Hematopoietic multipotent progenitor cell (in vitro differentiated cells): Measurements from ENCODE around the gene MON2. TPM values are rescaled to one million over a fixed set of nuclear protein-coding genes. Genes with fewer than 3 reads are reported as not detected.
"Not testable (repeated sequence)": the region's sequence is repeated elsewhere in the genome, so short reads cannot be mapped to it uniquely, and the experiment has no call there.

Experiments
- DNase-seq, 3 donors: peaks; one replicate each; pipeline ENCODE4 v3.0.0-alpha.2; 2011 to 2015; ENCODE audit warnings: low read depth in 2 of 3, low spot score in 2 of 3
- total RNA-seq: library from RNA; depleted of rRNA; stranded (reverse); fragments of >200 nt; gene quantifications from one replicate; pipeline ENCODE4 v1.2.3, GENCODE V29; 2012

Gene MON2
- total RNA-seq, 1 donor: 23.4 TPM

DNA sequence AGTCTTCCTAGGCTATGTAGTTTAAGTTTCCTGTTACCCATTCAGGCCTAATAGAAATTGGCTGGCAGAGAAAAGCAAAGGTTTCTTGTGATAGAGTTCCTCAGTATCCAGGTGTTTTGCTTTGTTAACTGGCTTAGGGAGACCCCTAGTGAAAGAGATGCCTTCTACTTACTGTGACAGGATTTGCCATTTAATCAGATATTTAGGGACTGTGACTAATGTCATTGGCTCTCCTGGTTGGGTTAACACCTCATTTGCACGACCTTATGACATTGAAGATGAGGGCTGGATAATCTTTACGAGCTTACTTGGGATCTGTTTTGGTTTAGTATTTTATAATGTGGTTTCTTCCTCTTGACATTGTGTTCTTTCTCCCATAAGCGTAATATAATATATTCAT is 5.8 kb downstream of the MON2 start:
- no peak for DNase-seq

DNA sequence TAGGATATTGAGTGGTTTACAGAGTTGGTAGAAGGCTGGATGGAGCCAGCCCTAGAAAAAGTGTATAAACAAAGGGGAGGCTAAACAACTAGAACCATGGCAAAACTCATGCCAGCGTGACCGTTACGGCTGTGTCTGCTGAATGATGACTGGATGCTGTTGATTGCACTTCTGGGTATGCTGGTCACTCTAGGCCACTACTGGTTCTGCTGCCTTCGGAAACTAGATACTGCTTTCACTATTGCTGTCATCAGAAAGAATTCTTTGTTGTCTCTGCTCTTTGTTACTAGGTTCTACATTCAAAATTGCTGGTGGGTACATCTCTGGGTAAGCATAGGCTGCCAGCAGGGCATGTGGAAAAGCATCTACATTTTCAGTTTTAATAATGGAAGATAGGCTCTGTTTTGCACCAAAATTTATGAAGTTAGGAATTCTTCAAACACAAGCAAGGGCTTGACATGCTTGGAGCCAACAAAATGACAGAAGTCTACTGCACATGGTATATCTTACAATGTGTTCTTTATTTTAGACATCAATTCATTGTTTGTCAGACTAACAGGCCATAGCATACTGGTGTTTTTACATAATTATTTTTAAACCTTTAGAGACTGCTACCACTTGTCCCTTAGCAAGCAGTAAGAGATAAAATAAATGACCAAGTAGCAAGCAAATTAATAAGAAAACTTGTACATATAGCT is 15.4 kb downstream of the MON2 start:
- no peak for DNase-seq

DNA sequence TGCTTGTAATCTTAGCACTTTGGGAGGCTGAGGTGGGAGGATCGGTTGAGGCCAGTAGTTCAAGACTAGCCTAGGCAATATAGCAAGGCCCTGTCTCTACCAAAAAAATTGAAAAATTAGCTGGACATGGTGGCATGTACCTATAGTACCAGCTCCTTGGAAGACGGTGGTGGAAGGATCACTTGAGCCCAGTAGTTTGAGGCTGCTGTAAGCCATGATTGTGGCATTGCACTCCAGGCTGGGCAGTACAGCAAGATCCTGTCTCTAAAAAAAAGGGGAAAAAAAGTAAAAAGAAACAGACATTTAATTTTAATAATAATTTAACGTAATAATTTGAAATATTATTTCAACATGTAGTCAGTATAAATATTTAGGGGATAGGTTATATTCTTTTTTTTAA is 16.1 kb downstream of the MON2 start:
- no peak for DNase-seq

DNA sequence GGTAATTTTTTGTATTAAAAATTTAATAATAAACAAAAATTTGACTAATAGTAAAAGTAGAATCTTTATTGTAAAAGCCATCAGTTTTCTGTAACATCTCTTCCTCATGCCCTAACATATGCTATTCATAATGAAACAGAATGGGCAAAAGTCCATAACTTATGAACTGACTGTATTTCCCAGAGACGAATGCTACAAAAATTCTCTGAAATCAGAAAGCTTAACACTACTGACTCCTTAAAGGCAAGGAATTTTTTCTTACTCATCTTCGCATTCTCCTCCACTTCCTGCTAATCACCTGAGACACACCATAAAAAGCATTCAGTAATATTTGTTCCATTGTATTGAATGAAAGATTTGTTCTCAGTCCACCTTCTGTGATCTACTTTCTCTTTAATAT is 17.6 kb downstream of the MON2 start:
- no peak for DNase-seq

DNA sequence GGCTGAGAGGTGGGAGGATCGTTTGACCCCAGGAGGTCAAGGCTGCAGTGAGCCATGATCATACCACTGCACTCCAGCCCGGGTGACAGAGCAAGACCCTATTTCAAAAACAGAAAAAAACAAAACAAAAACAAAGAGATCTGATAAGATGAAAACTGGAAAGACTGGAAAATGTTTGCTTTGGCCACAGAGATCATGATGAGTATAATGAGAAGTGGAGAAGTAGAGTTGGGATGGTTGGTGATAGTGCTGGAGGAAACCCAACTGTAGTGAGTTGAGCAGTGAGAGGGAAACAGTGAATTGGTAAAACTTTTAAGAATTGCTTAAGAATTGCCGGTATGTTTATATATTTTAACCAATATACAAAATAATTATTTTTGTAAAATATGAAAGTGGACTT is 39.2 kb downstream of the MON2 start:
- no peak for DNase-seq

DNA sequence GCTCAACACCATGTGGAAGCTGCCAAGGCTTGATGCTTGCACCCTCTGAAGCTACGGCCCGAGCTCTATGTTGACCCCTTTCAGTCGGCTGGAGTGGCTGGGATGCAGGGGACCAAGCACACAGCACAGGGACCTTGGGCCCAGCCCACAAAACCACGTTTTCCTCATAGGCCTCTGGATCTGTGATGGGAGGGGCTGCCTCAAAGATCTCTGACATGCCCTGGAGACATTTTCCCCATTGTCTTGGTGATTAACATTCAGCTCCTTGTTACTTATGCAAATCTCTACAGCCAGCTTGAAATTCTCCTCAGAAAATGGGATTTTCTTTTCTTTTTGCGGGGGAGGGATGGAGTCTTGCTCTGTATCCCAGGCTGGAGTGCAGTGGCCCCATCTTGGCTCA is 46.3 kb downstream of the MON2 start:
- no peak for DNase-seq

DNA sequence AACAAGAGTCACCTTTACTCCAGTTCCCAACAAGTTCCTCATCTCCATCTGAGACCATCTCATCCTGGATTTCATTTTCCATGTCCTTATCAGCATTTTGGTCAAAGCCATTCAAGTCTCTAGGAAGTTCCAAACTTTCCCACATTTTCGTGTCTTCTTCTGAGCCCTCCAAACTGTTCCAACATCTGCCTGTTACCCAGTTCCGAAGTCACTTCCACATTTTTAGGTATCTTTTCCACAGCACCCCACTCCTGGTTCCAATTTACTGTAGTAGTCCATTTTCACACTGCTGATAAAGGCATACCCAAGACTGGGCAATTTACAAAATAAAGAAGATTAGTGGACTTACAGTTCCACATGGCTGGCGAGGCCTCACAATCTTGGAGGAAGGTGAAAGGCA is 47.5 kb downstream of the MON2 start:
- DNase-seq: not testable (repeated sequence)

DNA sequence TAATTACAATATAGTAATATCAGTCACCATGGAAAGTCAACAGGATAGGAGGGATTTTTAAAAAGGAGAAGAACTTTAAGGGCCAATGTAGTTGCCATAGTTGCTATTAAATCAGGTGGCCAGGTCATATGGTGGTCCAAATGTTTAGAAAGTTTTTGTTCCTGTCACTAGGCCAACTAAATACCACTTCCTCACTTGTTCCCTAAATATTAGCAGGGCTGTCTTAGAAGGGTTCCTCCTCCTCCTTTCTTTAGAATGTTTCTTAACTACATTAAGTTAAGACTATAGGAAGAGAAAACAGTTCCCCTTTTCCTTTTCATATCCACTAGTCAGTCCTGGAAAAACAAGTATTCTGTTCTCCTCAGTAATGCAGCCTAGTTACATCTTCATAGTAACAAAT is 50.3 kb downstream of the MON2 start:
- peak in 1 of 3 donors; percentile 56 for DNase-seq

DNA sequence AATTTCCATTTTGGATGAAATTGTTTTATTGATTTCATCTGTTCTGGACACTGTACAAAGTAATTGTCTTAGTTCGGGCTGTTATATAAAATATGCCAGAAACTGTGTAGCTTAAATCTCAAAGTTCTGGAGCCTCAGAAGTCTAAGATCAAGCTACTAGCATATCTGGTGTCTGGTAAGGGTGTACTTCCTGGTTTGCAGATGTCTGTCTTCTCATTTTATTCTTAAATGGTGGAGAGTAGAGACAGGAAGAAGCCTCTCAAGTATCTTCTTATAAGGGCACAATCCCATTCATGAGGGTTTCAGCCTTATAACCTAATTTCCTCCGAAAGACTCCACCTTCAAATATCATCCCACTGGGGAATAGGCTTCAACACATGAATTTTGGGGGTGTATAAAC is 51.3 kb downstream of the MON2 start:
- DNase-seq: no peak

DNA sequence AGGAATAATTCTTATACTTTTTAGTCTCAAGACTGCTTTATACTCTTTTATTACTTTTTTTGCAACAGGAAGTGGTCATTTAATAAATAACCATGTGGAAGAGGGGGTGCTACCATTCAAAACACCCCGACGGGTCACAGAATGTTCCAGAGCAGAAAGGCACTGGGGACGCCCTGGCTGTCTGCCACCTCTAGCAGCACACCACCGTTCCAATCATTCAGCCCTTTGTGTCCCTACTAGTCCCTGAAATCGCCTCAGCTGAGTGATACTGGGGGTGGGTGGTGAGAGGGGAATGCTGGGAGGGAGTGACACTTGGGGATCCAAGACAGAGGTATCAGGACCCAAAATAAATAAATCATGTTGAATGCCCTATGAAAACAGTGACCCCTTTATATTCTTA is 52.4 kb downstream of the MON2 start:
- DNase-seq: no peak

DNA sequence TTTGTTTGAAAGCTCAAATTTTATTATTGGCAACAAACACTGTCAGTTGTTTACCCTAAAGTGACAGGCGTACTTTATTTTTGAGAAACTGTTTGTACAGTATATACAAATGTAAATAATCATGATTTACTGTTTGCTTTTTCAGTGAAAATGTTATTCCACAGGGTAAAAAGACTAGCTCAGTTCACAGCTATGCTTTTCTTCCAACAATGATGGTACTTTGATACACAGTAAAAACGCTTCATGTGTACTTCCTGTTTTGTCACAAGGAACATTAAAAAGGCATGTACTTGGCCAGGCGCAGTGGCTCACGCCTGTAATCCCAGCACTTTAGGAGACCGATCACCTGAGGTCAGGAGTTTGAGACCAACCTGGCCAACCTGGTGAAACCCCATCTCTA is 53.7 kb downstream of the MON2 start:
- DNase-seq: no peak

DNA sequence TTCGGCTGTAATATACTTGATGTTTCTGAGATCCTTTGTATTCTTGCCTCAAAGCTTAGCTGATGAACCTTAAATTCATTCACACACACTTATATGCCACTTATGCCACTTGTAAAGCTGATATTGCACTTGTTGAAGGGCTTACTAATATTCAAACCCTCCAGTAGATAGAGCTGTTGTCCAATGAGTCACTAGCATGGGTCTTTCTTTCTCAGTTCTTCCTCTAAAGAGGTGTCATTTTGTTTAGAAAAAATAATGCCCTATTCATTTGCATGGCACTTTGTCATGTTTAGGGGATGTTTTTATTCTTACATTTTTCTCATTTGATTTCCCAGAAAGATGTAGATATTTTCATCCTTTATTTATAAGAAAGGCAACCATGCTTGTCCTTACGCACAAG is 56.4 kb downstream of the MON2 start:
- DNase-seq: peak in 1 of 3 donors; percentile 13

DNA sequence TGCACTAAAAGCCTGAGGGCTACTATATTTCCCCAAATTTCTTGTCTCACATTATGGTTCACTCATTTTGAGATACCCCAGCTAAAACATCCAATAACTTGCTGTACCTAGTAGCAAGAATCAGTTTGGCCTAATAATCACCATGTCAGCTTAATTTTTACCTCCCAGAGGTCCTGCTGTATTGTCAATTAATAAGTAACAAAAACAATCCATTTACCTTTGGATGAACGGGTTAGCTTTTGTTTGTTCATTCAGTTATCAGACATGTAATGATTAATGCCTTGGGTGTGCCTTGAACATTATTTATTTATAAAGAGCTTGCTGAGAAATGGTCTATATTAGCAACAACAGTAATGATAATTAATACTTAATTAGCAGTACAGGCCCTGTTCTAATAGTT is 57.0 kb downstream of the MON2 start:
- no peak for DNase-seq

DNA sequence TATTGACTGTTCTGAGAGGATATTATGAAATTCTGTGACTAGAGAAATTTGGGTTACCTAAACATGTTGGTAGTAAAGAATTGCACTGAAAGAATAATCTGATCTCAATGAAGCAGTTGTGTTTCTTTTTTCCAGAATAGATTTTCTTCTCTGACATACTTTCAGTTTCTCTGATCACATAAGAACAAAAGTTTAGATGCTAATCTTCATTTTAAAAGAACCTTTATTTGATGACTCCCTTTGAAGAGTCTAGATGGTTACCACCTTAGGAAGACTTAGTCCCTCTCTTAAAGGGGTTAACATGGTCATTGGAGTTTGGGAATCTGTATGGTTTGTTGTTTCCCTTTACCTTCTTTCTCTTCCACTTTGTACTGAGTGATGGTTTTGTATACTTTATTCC is 58.6 kb downstream of the MON2 start:
- peak in 1 of 3 donors; percentile 6 for DNase-seq

DNA sequence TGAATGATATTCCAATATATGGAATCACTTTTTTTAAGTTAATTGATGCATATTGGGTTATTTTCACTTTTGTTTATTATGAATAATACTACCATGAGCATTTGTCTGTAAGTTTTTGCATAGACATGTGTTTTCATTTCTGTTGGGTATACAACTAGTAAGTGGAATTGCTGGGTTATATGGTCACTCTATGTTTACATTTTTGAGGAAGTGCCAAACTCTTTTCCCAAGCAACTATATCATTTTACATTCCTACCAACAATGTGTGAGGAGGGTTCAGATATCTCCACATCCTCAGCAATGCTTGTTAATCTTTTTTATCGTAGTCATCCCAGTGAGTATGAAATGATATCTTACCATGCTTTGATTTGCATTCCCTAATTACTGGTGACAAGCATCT is 64.0 kb downstream of the MON2 start:
- DNase-seq: no peak

DNA sequence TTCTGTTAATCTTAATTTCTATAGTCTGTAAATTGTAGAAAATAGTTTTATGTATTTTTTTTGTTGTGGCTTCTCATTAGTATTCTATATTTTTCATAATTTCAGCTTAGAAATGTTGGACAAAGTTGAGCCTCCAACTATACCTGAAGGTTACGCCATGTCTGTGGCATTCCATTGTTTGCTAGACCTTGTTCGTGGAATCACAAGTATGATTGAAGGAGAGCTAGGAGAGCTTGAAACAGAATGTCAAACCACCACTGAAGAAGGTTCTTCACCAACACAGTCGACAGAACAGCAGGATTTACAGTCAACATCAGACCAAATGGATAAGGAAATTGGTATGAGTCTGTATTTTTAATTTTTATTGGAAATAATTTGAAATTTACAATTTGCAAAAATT is 65.7 kb downstream of the MON2 start:
- DNase-seq: no peak

DNA sequence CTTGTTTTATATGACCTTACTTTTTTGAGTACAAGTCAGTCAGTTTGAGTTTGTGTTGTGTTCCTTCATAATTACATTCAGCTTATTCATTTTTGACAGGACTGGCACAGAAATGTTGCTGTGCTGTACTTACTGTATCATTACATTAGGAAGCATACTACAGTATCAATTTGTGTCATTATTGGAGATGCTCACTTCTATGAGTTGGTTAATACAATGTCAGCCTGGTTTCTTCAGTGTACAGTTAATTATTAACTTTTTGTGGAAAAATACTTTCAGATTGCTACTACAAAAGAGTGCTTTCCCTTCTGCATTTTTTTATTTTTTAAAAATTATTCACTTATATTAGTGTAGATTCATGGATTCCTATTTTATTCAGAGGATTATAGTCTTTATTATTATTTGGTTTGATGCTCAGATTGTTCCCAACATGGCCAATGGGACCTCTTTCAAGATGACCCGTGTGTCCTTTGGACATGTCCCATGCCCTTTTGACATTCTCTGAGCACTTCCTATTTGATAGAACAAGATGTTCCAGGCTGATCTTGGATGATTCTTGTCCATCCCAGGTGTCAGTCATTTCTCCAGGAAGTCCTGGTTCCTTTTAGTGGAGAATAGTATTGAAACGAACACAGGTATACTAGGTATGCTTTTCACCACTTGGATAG is 66.6 kb downstream of the MON2 start:
- no peak for DNase-seq

DNA sequence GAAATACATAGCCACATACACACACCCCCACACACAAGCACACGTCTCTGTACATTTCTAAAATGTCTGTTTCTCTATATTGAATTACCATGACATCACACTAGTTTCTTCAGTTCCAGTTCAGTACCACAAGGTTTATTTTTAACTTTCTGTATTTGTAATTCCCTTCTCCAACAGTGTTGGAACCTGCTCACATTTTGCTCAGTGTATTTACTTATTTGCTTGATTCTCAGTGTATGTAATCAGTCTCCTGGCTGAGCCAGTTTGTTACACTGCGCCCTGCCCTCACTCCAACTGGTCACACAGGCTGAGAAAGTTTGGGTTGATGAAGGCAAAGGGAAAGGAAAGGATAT is 67.1 kb downstream of the MON2 start:
- DNase-seq: no peak

DNA sequence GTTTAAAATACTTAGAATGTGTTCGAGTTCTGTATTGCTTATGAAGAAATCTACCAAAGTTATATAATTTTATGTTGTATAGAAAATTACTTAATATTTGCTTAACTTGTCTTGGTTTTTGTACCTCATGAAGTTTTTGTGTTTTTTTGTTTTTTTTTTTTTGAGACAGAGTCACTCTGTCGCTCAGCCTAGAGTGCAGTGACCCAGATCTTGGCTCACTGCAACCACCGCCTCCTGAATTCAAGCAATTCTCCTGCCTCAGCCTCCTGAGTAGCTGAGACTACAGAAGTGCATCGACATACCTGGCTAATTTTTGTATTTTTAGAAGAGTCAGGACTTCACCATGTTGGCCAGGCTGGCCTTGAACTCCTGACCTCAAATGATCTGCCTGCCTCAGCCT is 69.9 kb downstream of the MON2 start:
- no peak for DNase-seq

DNA sequence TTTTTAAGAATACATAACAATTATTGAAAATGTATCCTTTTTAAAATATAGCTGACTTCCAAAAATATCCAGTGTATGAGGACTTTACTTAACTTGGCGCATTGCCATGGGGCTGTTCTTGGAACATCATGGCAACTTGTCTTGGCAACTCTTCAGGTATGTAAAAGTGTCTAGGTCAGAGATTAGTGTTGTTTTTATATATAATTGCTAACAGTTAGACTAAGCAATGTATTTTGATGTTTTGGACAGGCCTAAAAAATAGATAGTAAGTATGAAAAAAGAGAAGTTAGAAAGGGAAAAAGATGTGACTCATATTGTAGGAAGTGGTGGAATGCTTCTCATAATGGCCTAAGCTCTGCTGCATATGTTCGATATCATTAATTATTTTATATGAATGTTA is 70.9 kb downstream of the MON2 start:
- DNase-seq: peak in 1 of 3 donors; percentile 24

DNA sequence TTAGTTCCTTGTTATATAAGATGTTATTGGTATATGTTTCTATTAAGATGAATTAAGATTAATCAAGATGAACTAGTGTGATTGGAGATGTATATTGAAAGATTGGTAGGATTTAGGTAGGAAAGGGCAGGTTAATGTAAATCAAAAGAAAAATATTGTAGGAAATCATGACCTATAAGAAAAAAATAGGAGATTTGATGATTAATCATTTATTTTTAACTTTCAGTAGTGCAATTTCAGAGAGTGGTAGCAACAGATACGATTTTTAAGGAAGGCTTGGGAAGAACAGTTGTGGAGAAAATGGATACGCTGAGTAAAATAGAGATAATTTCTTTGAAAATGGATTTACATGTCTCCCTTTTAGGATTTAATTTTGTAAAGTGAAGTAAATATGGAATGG is 73.7 kb downstream of the MON2 start:
- no peak for DNase-seq

DNA sequence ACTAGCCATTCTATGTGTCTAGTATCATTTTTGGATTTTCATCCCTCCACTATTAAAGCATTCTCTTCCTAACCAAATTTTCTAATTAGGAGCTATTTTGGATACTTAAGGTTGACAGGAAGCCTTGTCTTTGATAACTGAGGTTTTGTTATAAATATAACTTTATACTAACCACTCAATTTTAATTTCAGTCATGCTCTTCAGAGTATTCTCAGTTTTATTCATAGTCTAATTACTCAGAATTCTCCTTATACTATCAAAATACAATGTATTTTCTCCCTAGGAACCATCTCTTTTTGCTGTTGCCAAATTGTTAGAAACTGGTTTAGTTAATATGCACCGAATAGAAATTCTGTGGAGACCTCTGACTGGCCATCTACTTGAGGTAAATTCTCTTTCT is 76.2 kb downstream of the MON2 start:
- DNase-seq: no peak

DNA sequence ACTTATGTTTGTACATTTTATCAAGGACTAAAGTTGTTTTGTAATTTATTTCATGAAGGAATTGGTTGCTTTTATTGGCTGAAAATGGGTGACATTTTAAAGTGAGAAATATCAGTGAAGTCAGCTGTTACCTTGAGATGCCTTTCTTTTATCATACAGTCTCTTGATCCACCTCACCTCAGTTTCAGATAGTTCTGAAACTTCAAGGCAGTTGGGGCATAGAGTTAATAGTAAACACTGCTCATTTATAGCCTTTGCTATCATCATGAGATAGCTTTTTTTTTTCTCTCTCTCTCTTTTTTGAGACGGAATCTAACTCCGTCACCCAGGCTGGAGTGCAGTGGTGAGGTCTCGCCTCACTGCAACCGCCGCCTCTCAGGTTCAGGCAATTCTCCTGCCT is 76.7 kb downstream of the MON2 start:
- DNase-seq: no peak
